ENCODE data around the gene EPHA4. TPM values are rescaled to one million over a fixed set of nuclear protein-coding genes. Genes with fewer than 3 reads are reported as not detected.

The EPHA4 gene
- total and polyA plus RNA-seq, 4 donors = 54.5 to 60.9 (median 57.2) TPM

GRCh38 chr2:221381928-221382488 is 190.1 kb downstream of the EPHA4 start:
- no peaks in the 10 kb centered on the region for H3K9me3 ChIP-seq (ENCODE audit: control insufficient read depth, insufficient read depth, low read length)
- no peak overlapping the region for H3K4me3 ChIP-seq (ENCODE audit: low read depth, low read length)
- WGBS (ENCODE audit: insufficient coverage) = no CpG with 5 or more reads among the region's 1 CpG
- no peaks in the 10 kb centered on the region for H3K4me1 ChIP-seq (ENCODE audit: control insufficient read depth, insufficient read depth, low read length)
- no peak overlapping the region for H3K27ac ChIP-seq (ENCODE audit: low read depth, low read length)
- no peak for DNase-seq (ENCODE audit: low read depth in 4 of 6, low spot score in 6 of 6)
- H3K36me3 ChIP-seq (ENCODE audit: control insufficient read depth, insufficient read depth, low read length) = no peaks in the 10 kb centered on the region
- H3K27me3 ChIP-seq (ENCODE audit: control insufficient read depth, insufficient read depth, low read length) = no peaks in the 10 kb centered on the region

GRCh38 chr2:221380686-221381085 is 191.4 kb downstream of the EPHA4 start:
- DNase-seq (ENCODE audit: low read depth in 4 of 6, low spot score in 6 of 6) = no peak
- Histone ChIP-seq H3K27me3 (ENCODE audit: control insufficient read depth, insufficient read depth, low read length) (no peaks in the 10 kb centered on the region), H3K4me3 (ENCODE audit: low read depth, low read length) (no peak overlapping the region), H3K27ac (ENCODE audit: low read depth, low read length) (no peak overlapping the region), H3K9me3 (ENCODE audit: control insufficient read depth, insufficient read depth, low read length) (no peaks in the 10 kb centered on the region), H3K36me3 (ENCODE audit: control insufficient read depth, insufficient read depth, low read length) (no peaks in the 10 kb centered on the region), H3K4me1 (ENCODE audit: control insufficient read depth, insufficient read depth, low read length) (no peaks in the 10 kb centered on the region)

- no peaks in the 10 kb centered on the region for H3K4me1 ChIP-seq (ENCODE audit: control insufficient read depth, insufficient read depth, low read length)
- no peak overlapping the region for H3K4me3 ChIP-seq (ENCODE audit: low read depth, low read length)
- H3K9me3 ChIP-seq (ENCODE audit: control insufficient read depth, insufficient read depth, low read length) = no peaks in the 10 kb centered on the region
- H3K27me3 ChIP-seq (ENCODE audit: control insufficient read depth, insufficient read depth, low read length) = no peaks in the 10 kb centered on the region
- no peaks in the 10 kb centered on the region for H3K36me3 ChIP-seq (ENCODE audit: control insufficient read depth, insufficient read depth, low read length)
- H3K27ac ChIP-seq (ENCODE audit: low read depth, low read length) = no peak overlapping the region
- 60% methylated on average over 2 of the region's 5 CpGs for WGBS (ENCODE audit: insufficient coverage)
- peak in 1 of 6 donors; percentile 21 for DNase-seq (ENCODE audit: low read depth in 4 of 6, low spot score in 6 of 6)
Measured at GRCh38 chr2:221380062-221380461, 192.0 kb downstream of the EPHA4 start.

- H3K36me3 ChIP-seq (ENCODE audit: control insufficient read depth, insufficient read depth, low read length) = no peaks in the 10 kb centered on the region
- H3K4me1 ChIP-seq (ENCODE audit: control insufficient read depth, insufficient read depth, low read length) = no peaks in the 10 kb centered on the region
- H3K4me3 ChIP-seq (ENCODE audit: low read depth, low read length) = no peak overlapping the region
- no peak for DNase-seq (ENCODE audit: low read depth in 4 of 6, low spot score in 6 of 6)
- 83% methylated on average over 1 of the region's 2 CpGs for WGBS (ENCODE audit: insufficient coverage)
- no peak overlapping the region for H3K27ac ChIP-seq (ENCODE audit: low read depth, low read length)
- H3K9me3 ChIP-seq (ENCODE audit: control insufficient read depth, insufficient read depth, low read length) = no peaks in the 10 kb centered on the region
- H3K27me3 ChIP-seq (ENCODE audit: control insufficient read depth, insufficient read depth, low read length) = peaks cover 4% of the 10 kb centered on the region
Measured at GRCh38 chr2:221377597-221377996, 194.5 kb downstream of the EPHA4 start.

DNA sequence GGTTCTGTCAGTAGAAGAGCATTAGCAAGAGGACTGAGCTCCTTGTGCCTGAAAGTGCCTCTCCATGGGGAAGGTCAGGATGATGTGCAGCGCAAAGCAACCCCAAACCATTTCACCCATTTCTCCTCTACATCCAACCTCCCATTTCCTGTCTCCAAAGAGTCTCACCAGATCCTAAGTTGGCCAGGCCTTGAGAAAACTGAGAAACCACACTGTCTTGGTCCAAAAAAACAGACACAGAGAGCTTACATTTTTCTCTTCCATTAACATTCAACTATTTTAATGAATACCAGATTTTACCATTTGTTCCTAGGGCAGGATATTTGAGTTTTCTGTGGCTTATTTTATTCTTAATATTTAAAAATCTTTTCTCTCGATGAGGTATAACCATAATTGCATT is 195.0 kb downstream of the EPHA4 start:
- no peaks in the 10 kb centered on the region for H3K4me1 ChIP-seq (ENCODE audit: control insufficient read depth, insufficient read depth, low read length)
- 100% methylated on average over 1 of the region's 2 CpGs for WGBS (ENCODE audit: insufficient coverage)
- no peak for DNase-seq (ENCODE audit: low read depth in 4 of 6, low spot score in 6 of 6)

GRCh38 chr2:221374234-221374633 is 197.9 kb downstream of the EPHA4 start:
- H3K36me3 ChIP-seq (ENCODE audit: control insufficient read depth, insufficient read depth, low read length) = no peaks in the 10 kb centered on the region
- H3K4me1 ChIP-seq (ENCODE audit: control insufficient read depth, insufficient read depth, low read length) = no peaks in the 10 kb centered on the region
- no peak overlapping the region for H3K27ac ChIP-seq (ENCODE audit: low read depth, low read length)
- peaks cover 10% of the 10 kb centered on the region for H3K27me3 ChIP-seq (ENCODE audit: control insufficient read depth, insufficient read depth, low read length)
- no peak for DNase-seq (ENCODE audit: low read depth in 4 of 6, low spot score in 6 of 6)
- 100% methylated on average over 4 of the region's 9 CpGs for WGBS (ENCODE audit: insufficient coverage)
- H3K9me3 ChIP-seq (ENCODE audit: control insufficient read depth, insufficient read depth, low read length) = no peaks in the 10 kb centered on the region
- H3K4me3 ChIP-seq (ENCODE audit: low read depth, low read length) = no peak overlapping the region

More for the DNA sequence above, 195.0 kb downstream of the EPHA4 start:
- Histone ChIP-seq H3K4me3 (ENCODE audit: low read depth, low read length) (no peak overlapping the region), H3K36me3 (ENCODE audit: control insufficient read depth, insufficient read depth, low read length) (no peaks in the 10 kb centered on the region), H3K27me3 (ENCODE audit: control insufficient read depth, insufficient read depth, low read length) (peaks cover 4% of the 10 kb centered on the region), H3K27ac (ENCODE audit: low read depth, low read length) (no peak overlapping the region), H3K9me3 (ENCODE audit: control insufficient read depth, insufficient read depth, low read length) (no peaks in the 10 kb centered on the region)

DNA sequence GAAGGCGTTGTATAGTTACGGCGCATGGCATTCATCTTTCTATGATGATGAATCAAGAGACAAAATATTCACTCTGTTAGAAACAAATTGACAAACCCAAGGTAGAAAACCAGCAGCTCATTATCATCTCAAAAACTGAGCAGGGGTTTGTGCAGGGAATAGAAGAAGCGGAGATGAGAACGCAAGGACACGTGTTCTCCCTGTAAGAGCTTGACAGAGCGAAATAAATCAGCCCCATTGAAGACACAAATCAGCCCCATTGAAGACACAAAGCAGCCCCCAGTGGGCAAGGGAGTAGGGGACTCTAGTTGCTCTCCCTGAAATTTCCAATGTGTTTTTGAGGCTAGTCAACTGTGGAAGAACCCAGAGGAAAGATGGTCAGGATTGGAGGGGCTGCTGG is 199.2 kb downstream of the EPHA4 start:
- no peaks in the 10 kb centered on the region for H3K4me1 ChIP-seq (ENCODE audit: control insufficient read depth, insufficient read depth, low read length)
- no CpG with 5 or more reads among the region's 7 CpGs for WGBS (ENCODE audit: insufficient coverage)
- no peaks in the 10 kb centered on the region for H3K36me3 ChIP-seq (ENCODE audit: control insufficient read depth, insufficient read depth, low read length)
- H3K9me3 ChIP-seq (ENCODE audit: control insufficient read depth, insufficient read depth, low read length) = no peaks in the 10 kb centered on the region
- DNase-seq (ENCODE audit: low read depth in 4 of 6, low spot score in 6 of 6) = no peak
- no peak overlapping the region for H3K27ac ChIP-seq (ENCODE audit: low read depth, low read length)
- H3K27me3 ChIP-seq (ENCODE audit: control insufficient read depth, insufficient read depth, low read length) = peaks cover 10% of the 10 kb centered on the region
- no peak overlapping the region for H3K4me3 ChIP-seq (ENCODE audit: low read depth, low read length)

DNA sequence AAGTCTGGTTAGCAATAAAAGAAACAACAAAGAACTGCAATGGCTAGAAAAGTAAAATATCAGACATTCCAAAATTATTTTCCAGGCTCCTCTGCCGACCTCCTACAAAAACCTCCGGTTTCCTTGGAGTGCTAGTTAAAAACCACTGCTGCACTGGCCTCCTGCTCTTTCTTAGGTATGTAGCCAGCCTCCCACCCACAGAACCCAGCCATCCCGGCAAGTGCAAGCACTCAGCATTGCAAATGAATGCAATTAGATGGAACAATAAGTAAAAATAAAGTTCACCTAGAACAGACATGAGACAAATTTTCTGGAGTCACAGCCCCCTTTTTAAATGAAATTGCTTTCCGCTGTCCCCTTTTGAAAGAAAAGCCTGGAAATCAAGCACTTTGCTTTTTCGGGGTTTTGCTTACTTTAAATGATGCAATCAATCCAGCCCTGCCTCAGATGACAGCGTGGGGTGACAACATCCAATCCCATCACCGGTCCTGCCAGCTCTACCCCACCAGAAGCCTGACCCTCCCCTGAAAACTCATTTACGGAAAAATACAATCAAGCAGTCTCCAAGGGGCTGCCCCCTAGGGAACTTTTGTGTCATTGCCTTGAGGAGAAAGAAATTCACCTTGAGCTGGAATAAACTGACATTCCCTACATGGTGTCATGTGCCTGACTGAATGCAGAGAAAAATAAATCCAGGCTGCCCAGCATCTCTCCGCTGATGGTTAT is 199.8 kb downstream of the EPHA4 start:
- Histone ChIP-seq H3K27ac (ENCODE audit: low read depth, low read length) (no peak overlapping the region), H3K4me3 (ENCODE audit: low read depth, low read length) (no peak overlapping the region), H3K36me3 (ENCODE audit: control insufficient read depth, insufficient read depth, low read length) (no peaks in the 10 kb centered on the region), H3K9me3 (ENCODE audit: control insufficient read depth, insufficient read depth, low read length) (no peaks in the 10 kb centered on the region), H3K27me3 (ENCODE audit: control insufficient read depth, insufficient read depth, low read length) (peaks cover 10% of the 10 kb centered on the region), H3K4me1 (ENCODE audit: control insufficient read depth, insufficient read depth, low read length) (no peaks in the 10 kb centered on the region)
- 22% methylated on average over 6 of the region's 9 CpGs for WGBS (ENCODE audit: insufficient coverage)
- peak in 2 of 6 donors; percentile 38 to 68 for DNase-seq (ENCODE audit: low read depth in 4 of 6, low spot score in 6 of 6)

DNA sequence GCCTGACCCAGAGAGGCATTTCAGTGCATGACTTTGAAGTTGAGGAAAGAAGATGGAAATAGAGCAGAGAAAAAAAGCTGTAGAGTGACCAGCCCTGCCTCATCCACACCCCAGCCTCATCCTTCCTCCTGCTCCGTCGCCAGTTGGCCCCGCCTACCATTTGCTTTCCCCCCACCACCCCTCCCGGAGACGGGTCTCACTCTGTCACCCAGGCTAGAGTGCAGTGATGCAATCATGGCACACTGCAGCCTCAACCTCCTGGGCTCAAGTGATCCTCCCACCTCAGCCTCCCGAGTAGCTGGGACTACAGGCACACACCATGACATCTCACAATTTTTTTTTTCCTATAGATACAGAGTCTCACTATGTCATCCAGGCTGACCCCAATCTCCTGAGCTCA is 200.8 kb downstream of the EPHA4 start:
- 87% methylated on average over 6 of the region's 6 CpGs for WGBS (ENCODE audit: insufficient coverage)
- Histone ChIP-seq H3K4me3 (ENCODE audit: low read depth, low read length) (no peak overlapping the region), H3K4me1 (ENCODE audit: control insufficient read depth, insufficient read depth, low read length) (no peaks in the 10 kb centered on the region), H3K9me3 (ENCODE audit: control insufficient read depth, insufficient read depth, low read length) (no peaks in the 10 kb centered on the region), H3K36me3 (ENCODE audit: control insufficient read depth, insufficient read depth, low read length) (no peaks in the 10 kb centered on the region), H3K27ac (ENCODE audit: low read depth, low read length) (no peak overlapping the region), H3K27me3 (ENCODE audit: control insufficient read depth, insufficient read depth, low read length) (peaks cover 10% of the 10 kb centered on the region)
- no peak for DNase-seq (ENCODE audit: low read depth in 4 of 6, low spot score in 6 of 6)

DNA sequence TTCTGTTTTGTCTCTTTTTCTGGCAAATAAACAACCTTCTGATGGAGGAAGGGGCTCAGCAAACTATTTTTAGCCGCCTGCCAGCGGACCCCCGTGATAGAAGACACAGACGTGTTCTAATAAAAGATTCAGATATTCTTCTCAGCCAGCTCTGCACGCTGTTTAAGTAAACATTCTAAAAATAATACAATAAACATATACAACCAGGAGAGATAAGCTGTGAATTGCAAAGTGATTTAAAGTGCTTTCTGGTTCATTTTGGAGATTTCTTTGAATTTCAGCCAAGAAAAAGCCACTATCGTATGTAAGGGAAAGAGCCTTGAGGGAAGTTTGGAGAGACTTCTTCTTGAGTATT is 201.3 kb downstream of the EPHA4 start:
- no peaks in the 10 kb centered on the region for H3K36me3 ChIP-seq (ENCODE audit: control insufficient read depth, insufficient read depth, low read length)
- no peaks in the 10 kb centered on the region for H3K9me3 ChIP-seq (ENCODE audit: control insufficient read depth, insufficient read depth, low read length)
- H3K27ac ChIP-seq (ENCODE audit: low read depth, low read length) = no peak overlapping the region
- H3K27me3 ChIP-seq (ENCODE audit: control insufficient read depth, insufficient read depth, low read length) = peaks cover 10% of the 10 kb centered on the region
- H3K4me1 ChIP-seq (ENCODE audit: control insufficient read depth, insufficient read depth, low read length) = no peaks in the 10 kb centered on the region
- no CpG with 5 or more reads among the region's 6 CpGs for WGBS (ENCODE audit: insufficient coverage)
- no peak overlapping the region for H3K4me3 ChIP-seq (ENCODE audit: low read depth, low read length)
- no peak for DNase-seq (ENCODE audit: low read depth in 4 of 6, low spot score in 6 of 6)

Data from spinal cord (tissue), 10 donors.